GM21381 (cell line): ENCODE data around the gene WWC1.
"Not testable (repeated sequence)": the region's sequence is repeated elsewhere in the genome, so short reads cannot be mapped to it uniquely, and the experiment has no call there.

ENCODE experiments used
- ATAC-seq: cut with Tn5 transposase; IDR thresholded peaks from one replicate; pipeline ENCODE4 v1.9.1; 2021; ENCODE audit warnings: mild to moderate bottlenecking, moderate library complexity; ENCODE audit not compliant: unreplicated experiment

Gene WWC1

GRCh38 chr5:168286386-168286785, 5.1 kb upstream of the WWC1 start:
- ATAC-seq, result no peak

DNA sequence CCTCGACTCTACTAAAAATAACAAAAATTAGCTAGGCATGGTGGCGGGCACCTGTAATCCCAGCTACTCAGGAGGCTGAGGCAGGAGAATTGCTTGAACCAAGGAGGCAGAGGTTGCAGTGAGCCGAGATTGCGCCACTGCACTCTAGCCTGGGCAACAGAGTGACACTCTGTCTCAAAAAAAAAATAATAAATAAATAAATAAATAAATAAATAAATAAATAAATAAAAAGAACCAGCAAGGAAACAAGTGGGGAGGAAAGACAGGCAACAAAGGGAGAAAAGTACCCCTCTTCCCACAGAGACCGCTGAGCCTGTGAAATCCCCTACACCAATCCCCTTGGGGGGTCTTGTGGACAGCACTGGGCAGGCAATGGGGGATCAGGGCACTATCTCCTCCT, 4.6 kb upstream of the WWC1 start:
- ATAC-seq, result not testable (repeated sequence)

GRCh38 chr5:168287362-168287761, 4.1 kb upstream of the WWC1 start:
- ATAC-seq, result no peak

DNA sequence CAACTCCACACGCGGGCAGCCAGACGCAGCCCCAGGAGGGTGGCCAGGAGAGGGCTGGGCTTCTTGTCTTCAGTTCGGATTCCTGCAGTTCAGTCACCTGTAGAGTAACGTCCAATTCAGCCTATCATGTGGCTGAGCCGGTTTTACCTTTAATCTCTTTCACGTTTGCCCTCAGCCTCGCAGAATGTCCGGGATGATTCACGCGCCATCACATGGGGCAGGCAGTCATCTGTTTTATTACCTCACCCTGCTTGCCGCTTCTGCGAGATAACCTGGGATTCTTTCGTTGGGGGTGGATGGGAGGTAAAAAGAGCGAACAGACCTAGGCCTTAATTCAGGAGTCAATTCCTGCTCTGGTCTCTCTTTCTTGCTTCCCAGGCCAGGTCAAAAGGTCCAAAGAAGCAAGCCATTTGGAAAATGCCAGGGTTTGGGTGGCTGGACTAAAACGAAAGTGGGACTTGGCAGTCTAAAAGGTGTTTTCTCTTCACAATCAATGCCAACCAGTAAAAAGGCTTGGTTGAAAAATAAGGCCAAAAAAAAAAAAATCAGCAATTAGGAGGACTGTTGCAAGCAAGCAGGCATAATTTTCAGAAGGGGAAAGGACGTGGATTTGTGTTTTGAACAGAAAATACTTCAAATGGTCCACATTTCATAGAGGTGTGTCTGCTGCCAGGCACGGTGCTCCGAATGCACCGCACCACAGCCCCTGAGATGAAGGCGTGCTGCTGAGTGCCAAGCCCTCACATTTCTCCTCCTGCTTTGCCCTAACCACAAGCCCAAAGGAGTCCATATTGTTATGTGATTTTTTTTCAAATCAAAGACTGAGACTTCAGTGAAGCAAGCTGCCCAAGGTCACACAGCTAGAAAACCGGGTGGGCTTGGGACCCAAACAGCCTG, 2.8 kb upstream of the WWC1 start:
- no peak for ATAC-seq

GRCh38 chr5:168290902-168291341, 523 bp upstream of the WWC1 start:
- ATAC-seq, result no peak

DNA sequence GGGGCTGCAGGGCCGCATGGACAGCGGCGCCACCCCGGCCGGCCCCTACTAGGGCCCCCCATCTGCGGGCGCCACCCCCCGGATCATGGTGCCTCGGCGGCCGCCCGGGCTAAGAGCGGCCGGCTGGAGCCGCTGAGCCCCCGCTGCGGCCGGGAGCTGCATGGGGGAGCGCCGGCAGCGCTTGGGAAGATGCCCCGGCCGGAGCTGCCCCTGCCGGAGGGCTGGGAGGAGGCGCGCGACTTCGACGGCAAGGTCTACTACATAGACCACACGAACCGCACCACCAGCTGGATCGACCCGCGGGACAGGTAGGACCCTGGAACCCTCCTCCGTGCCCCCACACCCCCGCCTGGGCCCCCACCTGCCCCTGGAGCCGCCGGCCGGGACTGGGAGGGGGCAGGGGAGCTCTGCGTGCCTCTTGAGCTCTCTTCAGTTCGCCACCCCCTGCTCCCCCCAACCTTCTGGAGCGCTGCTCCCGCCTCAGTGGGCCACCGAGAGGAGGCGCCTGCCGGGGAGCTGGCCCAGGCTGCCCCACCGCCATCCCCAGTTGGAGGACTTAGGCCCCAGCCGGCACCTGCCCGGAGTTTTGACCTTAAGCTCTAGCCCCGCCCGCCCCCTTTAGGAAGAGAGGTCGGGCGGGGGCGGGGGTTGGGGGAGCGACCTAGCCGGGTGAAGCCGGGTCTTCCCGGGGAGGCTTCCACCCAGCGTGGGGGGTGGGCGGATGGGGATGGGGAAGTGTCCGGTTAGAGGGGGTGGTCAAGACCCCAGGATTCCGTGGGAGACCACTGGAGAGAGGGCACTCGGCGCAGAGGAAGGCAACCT, 730 bp downstream of the WWC1 start:
- ATAC-seq, result no peak

- no peak for ATAC-seq
Observed at GRCh38 chr5:168292786-168293696, 1.6 kb downstream of the WWC1 start.

- no peak for ATAC-seq
Observed at GRCh38 chr5:168295574-168296201, 4.2 kb downstream of the WWC1 start.

DNA sequence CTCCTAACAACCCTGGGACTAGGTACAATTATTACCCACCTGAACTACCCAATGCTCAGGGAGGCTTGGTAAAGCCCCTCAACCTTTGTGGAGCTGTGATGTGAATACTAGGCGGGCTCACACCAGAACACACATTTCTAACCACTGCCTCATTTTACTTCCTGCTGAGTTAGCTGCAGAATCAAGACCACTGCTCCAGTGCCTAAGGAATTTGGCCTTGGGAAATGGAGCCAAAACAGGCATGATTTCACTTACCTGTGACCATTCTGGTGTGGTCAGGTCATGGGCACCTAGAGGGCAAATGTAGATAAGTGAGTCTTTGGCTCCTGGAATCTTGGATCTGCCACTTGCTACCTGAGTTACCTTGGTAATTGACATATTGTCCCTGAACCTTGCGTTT, 5.2 kb downstream of the WWC1 start:
- ATAC-seq, result no peak

DNA sequence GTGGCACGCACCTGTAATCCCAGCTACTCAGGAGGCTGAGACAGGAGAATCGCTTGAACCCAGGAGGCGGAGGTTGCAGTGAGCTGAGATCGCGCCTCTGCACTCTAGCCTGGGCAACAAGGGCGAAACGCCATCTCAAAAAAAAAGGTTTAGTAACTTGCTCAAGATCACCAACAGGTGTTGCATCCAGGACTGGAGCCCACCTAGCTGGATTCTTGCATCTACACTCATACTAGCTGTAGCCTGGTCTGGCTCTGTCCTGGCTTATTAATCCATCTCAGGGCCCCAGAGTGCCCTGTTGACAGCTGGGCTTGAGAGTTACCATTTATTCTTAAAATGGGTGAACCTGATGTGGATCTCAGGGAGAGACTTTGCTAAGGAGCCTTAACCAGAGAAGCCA, 7.5 kb downstream of the WWC1 start:
- no peak for ATAC-seq

- ATAC-seq, result no peak
Observed at GRCh38 chr5:168299372-168299771, 7.9 kb downstream of the WWC1 start.

DNA sequence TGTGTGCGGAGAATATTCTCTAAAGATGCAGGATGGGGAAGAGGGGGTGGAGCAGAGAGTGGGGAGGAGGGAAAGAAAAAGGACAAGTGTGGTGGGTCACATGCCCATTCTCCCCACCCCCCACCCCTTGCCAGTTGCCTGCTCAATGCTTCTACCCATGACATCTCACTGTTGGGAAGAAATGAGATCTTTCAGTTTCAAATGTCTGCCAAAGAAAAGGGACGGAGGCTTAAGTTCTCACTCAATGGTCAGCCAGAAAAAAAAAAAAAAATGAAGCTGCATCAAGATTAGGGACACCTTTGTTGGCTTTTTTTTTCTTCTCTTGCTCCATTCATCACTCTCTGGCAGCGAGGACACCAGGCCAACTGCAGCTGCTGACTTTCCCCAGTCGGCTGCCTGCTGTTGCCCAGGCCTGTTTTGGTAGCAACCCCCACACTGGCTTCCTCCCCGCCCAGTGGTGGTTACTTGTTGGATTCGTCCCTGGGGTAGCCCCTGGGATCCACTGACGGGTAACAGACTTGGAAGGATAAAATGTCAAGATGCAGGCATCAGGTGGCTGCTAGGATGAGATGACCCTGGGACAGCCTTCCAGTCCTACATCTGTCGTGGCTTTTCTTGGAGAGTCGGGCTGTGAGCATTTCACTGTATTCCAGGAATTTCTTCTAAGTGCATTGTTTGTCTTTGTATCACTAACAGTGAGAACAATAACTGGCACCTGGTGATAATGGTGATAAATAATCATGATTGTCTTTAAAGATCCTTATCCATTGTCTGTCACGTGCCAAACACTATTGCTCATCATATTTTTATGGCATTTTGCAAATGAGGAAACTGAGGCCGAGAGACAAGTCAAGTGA, 9.1 kb downstream of the WWC1 start:
- no peak for ATAC-seq

GRCh38 chr5:168301593-168302390, 10.3 kb downstream of the WWC1 start:
- ATAC-seq, result no peak

DNA sequence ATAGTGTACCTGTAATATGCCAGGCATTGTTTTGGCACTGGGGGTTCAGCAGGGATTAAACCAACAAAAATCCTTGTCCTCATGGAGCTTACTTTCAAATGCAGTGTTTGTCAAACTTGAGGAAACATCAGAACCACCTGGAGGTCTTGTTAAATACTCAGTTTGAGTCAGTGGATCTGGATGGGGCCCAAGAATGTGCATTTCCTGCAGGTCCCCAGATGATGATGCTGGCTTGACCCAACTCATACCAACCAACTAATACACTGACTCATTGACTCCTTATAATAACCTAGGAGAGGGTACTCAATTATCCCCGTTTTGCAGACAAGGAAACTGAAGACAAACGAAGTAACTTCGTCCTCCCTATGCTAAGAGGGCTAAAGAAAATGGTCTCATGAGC, 11.3 kb downstream of the WWC1 start:
- no peak for ATAC-seq

DNA sequence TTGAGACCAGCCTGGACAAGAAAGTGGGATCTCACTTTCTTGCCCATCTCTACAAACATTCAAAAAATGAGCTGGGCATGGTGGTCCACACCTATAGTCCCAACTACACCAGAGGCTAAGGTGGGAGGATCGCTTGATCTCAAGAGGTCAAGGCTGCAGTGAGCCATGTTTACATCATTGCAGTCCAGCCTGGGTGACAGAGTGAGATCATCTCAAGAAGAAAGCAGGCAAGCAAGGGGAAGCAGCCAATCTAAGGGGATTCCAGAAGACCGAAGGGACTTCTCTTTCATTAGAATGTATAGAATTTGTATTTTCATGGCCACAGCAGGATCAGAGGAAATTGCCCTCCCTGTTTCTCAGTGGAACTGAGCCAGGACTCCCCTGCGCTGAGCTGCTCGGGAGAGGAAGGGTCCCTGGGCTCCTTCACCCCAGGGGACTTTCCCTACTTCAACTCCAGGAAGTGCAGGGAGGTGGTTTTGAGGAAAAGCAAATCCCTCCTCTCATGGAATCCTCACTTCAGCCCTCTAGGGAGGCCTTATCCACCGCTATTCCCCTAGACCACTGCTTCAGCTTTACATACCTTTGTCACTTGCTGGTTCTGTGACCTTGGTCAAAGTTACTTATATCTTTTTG, 12.1 kb downstream of the WWC1 start:
- ATAC-seq, result no peak

DNA sequence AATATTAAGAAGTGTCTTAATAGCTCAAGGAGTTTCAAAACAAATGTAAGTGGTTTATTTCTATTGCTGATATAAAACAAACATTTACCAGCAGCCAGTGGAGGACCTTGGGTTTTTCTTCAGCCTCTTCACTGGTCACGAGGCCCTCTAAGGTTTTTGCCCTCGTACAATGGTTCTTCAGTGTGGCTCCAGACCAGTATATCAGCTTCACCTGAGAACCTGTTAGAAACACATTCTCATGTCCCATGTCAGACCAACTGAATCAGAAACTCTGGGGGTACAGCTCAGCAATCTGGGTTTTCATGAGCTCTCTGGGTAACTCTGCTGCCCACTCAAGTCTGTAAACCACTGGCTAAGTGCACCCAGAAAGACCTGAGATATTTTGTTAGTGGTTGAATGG, 12.9 kb downstream of the WWC1 start:
- ATAC-seq, result no peak

- no peak for ATAC-seq
Observed at GRCh38 chr5:168305281-168305680, 13.8 kb downstream of the WWC1 start.

DNA sequence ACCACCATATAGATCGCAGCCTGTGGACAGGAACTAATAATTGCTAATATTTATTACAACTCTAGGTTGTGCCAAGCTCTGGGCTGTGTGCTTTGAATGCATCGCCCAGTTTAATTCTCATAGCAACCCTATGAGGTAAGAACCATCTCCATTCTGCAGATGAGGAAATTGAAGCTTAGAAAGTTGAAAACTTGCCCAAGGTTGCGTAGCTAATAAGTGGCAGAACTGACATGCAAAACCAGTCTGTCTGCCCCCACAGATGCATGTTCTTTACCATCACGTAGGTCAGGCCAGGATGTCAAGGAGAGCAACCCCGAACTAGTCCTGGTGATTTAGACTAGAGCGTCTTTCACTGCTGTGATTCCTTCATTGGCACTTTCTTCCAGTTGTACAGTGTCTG, 15.6 kb downstream of the WWC1 start:
- no peak for ATAC-seq
